ENCODE results near the gene TNS1.

TNS1 gene

DNA sequence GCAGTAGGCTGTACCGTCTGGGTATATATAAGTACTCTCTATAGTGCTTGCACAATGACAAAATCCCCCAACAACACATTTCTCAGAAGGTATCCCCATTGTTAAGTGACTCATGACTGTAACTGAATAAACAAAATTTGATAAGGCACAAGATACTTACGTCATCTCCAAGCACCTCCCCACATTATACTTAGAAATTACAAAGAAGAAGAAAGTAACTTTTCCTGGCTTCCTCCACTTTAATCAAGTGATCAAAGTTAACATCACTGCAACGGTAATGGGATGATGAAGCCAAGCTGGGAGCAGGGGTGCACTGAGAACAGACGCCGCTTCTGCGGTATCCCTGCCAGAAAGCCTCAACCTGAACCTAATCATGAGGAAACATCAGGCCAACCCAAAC, 9.7 kb downstream of the TNS1 start:
- Histone ChIP-seq H3K4me1 (no peaks in the 10 kb centered on the region), H3K36me3 (replicated peaks) (no peaks in the 10 kb centered on the region), H3K27me3 (ENCODE audit: low read depth) (no peaks in the 10 kb centered on the region), H3K4me3 (no peak overlapping the region), H3K9me3 (no peaks in the 10 kb centered on the region)
- in situ Hi-C loops (cut with MboI; ENCODE audit: low sequenced_read_pairs) = no loop called here
- no peak for DNase-seq (ENCODE audit: low spot score in 2 of 2)

GRCh38 chr2:217992061-217992460, 10.7 kb downstream of the TNS1 start:
- Histone ChIP-seq H3K4me1 (no peaks in the 10 kb centered on the region), H3K9me3 (no peaks in the 10 kb centered on the region), H3K36me3 (replicated peaks) (no peaks in the 10 kb centered on the region), H3K4me3 (no peak overlapping the region), H3K27me3 (ENCODE audit: low read depth) (no peaks in the 10 kb centered on the region)
- in situ Hi-C loops (cut with MboI; ENCODE audit: low sequenced_read_pairs) = no loop called here
- DNase-seq (ENCODE audit: low spot score in 2 of 2) = no peak

GRCh38 chr2:217990791-217991465, 11.9 kb downstream of the TNS1 start:
- no peaks in the 10 kb centered on the region for H3K4me1 ChIP-seq
- in situ Hi-C loops (cut with MboI; ENCODE audit: low sequenced_read_pairs) = no loop called here
- no peaks in the 10 kb centered on the region for H3K27me3 ChIP-seq (ENCODE audit: low read depth)
- no peak overlapping the region for H3K4me3 ChIP-seq
- H3K36me3 ChIP-seq (replicated peaks) = no peaks in the 10 kb centered on the region
- no peaks in the 10 kb centered on the region for H3K9me3 ChIP-seq
- no peak for DNase-seq (ENCODE audit: low spot score in 2 of 2)

DNA sequence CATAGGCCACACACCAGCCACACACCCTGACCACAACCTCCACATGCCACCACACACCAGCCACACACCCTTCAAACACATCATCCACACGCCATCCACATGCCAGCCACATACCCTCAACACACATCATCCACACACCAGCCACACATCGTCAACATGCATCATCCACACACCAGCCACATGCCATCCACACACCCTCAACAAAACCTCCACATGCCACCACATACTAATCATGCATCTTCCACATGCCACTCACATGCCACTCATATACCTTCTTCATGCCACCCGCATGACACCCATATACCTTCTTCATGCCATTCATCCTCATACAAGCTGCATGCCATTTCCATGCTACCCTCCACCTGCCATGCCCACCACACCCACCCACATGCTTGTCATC, 12.4 kb downstream of the TNS1 start:
- Histone ChIP-seq H3K4me3 (no peak overlapping the region), H3K4me1 (no peaks in the 10 kb centered on the region), H3K27me3 (ENCODE audit: low read depth) (no peaks in the 10 kb centered on the region), H3K36me3 (replicated peaks) (no peaks in the 10 kb centered on the region), H3K9me3 (no peaks in the 10 kb centered on the region)
- no peak for DNase-seq (ENCODE audit: low spot score in 2 of 2)
- in situ Hi-C loops (cut with MboI; ENCODE audit: low sequenced_read_pairs) = no loop called here

DNA sequence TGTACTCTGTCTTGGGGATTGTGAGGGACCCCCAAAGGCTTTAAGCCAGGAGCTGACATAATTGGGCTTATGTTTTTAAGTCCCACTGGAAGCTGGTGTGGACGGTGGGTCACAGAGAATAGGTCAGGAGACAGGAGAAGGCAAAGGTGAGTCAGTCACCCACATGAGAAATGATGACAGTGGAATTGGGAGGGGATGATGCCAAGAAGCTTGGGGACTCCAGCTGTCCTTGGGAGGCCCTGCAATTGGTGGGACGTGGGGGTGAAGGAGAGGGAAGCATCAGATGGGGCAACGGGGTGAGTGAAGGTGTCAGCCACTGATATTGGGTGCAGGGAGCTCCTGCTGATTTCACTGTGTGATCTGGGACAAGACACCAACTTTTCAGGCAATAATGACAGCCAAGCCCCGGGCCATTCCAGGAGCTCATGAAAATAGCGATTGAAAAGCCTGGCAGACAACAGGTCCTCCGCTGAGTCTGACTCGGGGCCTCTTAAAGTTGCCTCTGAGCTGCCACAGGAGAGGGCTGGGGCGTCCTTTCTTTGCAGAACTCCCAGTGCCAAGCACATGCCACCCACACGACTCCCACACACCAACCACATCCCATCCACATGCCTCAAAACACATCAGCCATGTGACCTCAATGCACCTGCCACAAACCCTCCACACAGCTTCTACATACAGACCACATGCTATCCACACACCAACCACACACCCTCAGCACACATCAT, 13.4 kb downstream of the TNS1 start:
- Histone ChIP-seq H3K4me1 (no peaks in the 10 kb centered on the region), H3K36me3 (replicated peaks) (no peaks in the 10 kb centered on the region), H3K9me3 (no peaks in the 10 kb centered on the region), H3K27me3 (ENCODE audit: low read depth) (no peaks in the 10 kb centered on the region), H3K4me3 (no peak overlapping the region)
- in situ Hi-C loops (cut with MboI; ENCODE audit: low sequenced_read_pairs) = loop anchor here (5.0 kb wide), 1 partner anchor 202 kb away; no protein-coding TSS in a partner anchor
- no peak for DNase-seq (ENCODE audit: low spot score in 2 of 2)

DNA sequence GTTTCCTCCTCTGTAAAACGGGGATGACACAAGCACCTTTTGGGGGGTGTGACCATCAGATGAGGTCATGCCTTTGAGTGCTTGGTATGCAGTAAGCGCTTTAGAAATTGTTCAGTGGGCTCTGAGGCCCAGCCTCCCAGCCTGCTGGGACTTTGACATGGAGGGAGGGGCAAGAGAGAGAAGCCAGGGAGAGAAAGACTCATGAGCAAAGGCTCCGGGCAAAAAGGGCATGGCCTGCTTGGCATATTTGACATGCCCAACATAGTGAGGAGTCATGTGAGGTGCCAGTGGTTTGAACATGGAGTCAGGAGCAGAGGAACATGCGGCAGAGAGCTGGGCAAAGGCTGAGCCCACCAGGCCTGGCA, 14.0 kb downstream of the TNS1 start:
- Histone ChIP-seq H3K4me3 (no peak overlapping the region), H3K4me1 (no peaks in the 10 kb centered on the region), H3K9me3 (no peaks in the 10 kb centered on the region), H3K27me3 (ENCODE audit: low read depth) (no peaks in the 10 kb centered on the region), H3K36me3 (replicated peaks) (no peaks in the 10 kb centered on the region)
- no peak for DNase-seq (ENCODE audit: low spot score in 2 of 2)
- in situ Hi-C loops (cut with MboI; ENCODE audit: low sequenced_read_pairs) = loop anchor here (5.0 kb wide), 1 partner anchor 202 kb away; no protein-coding TSS in a partner anchor

GRCh38 chr2:217988014-217988839, 14.6 kb downstream of the TNS1 start:
- H3K27me3 ChIP-seq (ENCODE audit: low read depth) = no peaks in the 10 kb centered on the region
- peak; percentile 40 to 88 for DNase-seq (ENCODE audit: low spot score in 2 of 2)
- H3K4me1 ChIP-seq = no peaks in the 10 kb centered on the region
- no peaks in the 10 kb centered on the region for H3K36me3 ChIP-seq (replicated peaks)
- H3K4me3 ChIP-seq = no peak overlapping the region
- in situ Hi-C loops (cut with MboI; ENCODE audit: low sequenced_read_pairs) = loop anchor here (5.0 kb wide), 1 partner anchor 201 kb away; no protein-coding TSS in a partner anchor
- H3K9me3 ChIP-seq = no peaks in the 10 kb centered on the region

- no peak overlapping the region for H3K4me3 ChIP-seq
- in situ Hi-C loops (cut with MboI; ENCODE audit: low sequenced_read_pairs) = loop anchor here (5.0 kb wide), 1 partner anchor 200 kb away; no protein-coding TSS in a partner anchor
- DNase-seq (ENCODE audit: low spot score in 2 of 2) = no peak
- H3K4me1 ChIP-seq = no peaks in the 10 kb centered on the region
- H3K9me3 ChIP-seq = no peaks in the 10 kb centered on the region
- H3K27me3 ChIP-seq (ENCODE audit: low read depth) = no peaks in the 10 kb centered on the region
- no peaks in the 10 kb centered on the region for H3K36me3 ChIP-seq (replicated peaks)
These were observed 15.4 kb downstream of the TNS1 start for GRCh38 chr2:217987391-217987790.

DNA sequence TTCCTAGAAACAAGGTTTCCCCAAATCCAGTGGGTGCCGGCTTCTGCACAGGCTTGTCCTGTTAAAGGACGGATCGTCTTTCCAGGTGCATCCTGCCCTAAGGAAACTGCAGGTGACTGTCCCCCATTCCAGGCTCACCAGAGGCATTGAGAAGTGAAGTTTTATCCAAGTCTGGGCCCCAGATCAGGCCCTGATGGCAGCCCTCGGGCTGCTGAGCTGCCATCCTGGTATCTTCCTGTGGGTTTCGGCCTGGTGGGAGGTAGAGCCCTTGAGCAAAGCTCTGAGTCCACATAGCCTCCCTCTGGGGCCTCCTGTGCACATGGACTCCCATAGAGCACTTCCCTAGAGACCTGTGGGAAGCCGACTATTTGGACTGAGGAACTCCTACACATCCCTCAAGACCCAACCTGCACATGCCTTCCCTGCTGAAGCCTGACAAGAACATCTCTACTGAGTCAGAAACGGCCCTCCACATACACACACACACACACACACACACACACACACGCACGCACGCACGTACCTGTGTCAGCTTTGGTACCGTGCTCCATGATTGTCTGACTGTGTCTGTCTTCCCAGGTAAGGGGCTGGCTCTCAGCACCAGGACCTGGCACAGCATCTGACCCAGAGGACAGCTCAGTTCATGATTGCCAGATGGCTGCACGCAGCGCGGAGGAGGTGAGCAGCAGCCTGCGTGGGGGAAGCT, 16.4 kb downstream of the TNS1 start:
- no peak for DNase-seq (ENCODE audit: low spot score in 2 of 2)

GRCh38 chr2:217983276-217984233, 19.2 kb downstream of the TNS1 start:
- in situ Hi-C loops (cut with MboI; ENCODE audit: low sequenced_read_pairs) = no loop called here
- Histone ChIP-seq H3K9me3 (no peaks in the 10 kb centered on the region), H3K36me3 (replicated peaks) (no peaks in the 10 kb centered on the region), H3K4me1 (no peaks in the 10 kb centered on the region), H3K4me3 (no peak overlapping the region), H3K27me3 (ENCODE audit: low read depth) (no peaks in the 10 kb centered on the region)
- no peak for DNase-seq (ENCODE audit: low spot score in 2 of 2)

More for the DNA sequence above, 16.4 kb downstream of the TNS1 start:
- no peak overlapping the region for H3K4me3 ChIP-seq
- in situ Hi-C loops (cut with MboI; ENCODE audit: low sequenced_read_pairs) = loop anchor here (5.0 kb wide), 1 partner anchor 199 kb away; no protein-coding TSS in a partner anchor
- no peaks in the 10 kb centered on the region for H3K36me3 ChIP-seq (replicated peaks)
- no peaks in the 10 kb centered on the region for H3K4me1 ChIP-seq
- H3K9me3 ChIP-seq = no peaks in the 10 kb centered on the region
- H3K27me3 ChIP-seq (ENCODE audit: low read depth) = no peaks in the 10 kb centered on the region

- in situ Hi-C loops (cut with MboI; ENCODE audit: low sequenced_read_pairs) = no loop called here
- Histone ChIP-seq H3K36me3 (replicated peaks) (no peaks in the 10 kb centered on the region), H3K4me3 (no peak overlapping the region), H3K27me3 (ENCODE audit: low read depth) (no peaks in the 10 kb centered on the region), H3K4me1 (no peaks in the 10 kb centered on the region), H3K9me3 (no peaks in the 10 kb centered on the region)
- DNase-seq (ENCODE audit: low spot score in 2 of 2) = no peak
These were observed 20.8 kb downstream of the TNS1 start for GRCh38 chr2:217981971-217982370.

GRCh38 chr2:217981084-217981730, 21.6 kb downstream of the TNS1 start:
- Histone ChIP-seq H3K4me1 (no peaks in the 10 kb centered on the region), H3K9me3 (no peaks in the 10 kb centered on the region), H3K36me3 (replicated peaks) (no peaks in the 10 kb centered on the region), H3K27me3 (ENCODE audit: low read depth) (no peaks in the 10 kb centered on the region), H3K4me3 (no peak overlapping the region)
- DNase-seq (ENCODE audit: low spot score in 2 of 2) = no peak
- in situ Hi-C loops (cut with MboI; ENCODE audit: low sequenced_read_pairs) = no loop called here
